GM18870 (cell line): ENCODE measurements around the gene RAB30.
"Not testable (repeated sequence)": the region's sequence is repeated elsewhere in the genome, so short reads cannot be mapped to it uniquely, and the experiment has no call there.

Experiments used
- ATAC-seq: cut with Tn5 transposase; IDR thresholded peaks from one replicate; pipeline ENCODE4 v1.9.1; 2021; ENCODE audit warnings: moderate library complexity; ENCODE audit not compliant: unreplicated experiment

The RAB30 gene

GRCh38 chr11:83011333-83012167 is 60.1 kb downstream of the RAB30 start:
- ATAC-seq, result no peak

GRCh38 chr11:83009999-83010398 is 61.7 kb downstream of the RAB30 start:
- no peak for ATAC-seq

- ATAC-seq, result not testable (repeated sequence)
Observed at GRCh38 chr11:83009136-83009535, 62.6 kb downstream of the RAB30 start.

- no peak for ATAC-seq
Observed at GRCh38 chr11:83008581-83008923, 63.1 kb downstream of the RAB30 start.

GRCh38 chr11:83007909-83008580 is 63.7 kb downstream of the RAB30 start:
- peak; percentile 35 for ATAC-seq

GRCh38 chr11:83007477-83007876 is 64.2 kb downstream of the RAB30 start:
- no peak for ATAC-seq

- peak; percentile 59 for ATAC-seq
Observed at GRCh38 chr11:83006877-83007330, 64.8 kb downstream of the RAB30 start.

- ATAC-seq, result no peak
Observed at GRCh38 chr11:83004746-83005556, 66.7 kb downstream of the RAB30 start.

- no peak for ATAC-seq
Observed at GRCh38 chr11:83002522-83002921, 69.2 kb downstream of the RAB30 start.

- no peak for ATAC-seq
Observed at GRCh38 chr11:83002053-83002452, 69.6 kb downstream of the RAB30 start.

GRCh38 chr11:83000381-83000780 is 71.3 kb downstream of the RAB30 start:
- no peak for ATAC-seq

GRCh38 chr11:82999232-82999631 is 72.5 kb downstream of the RAB30 start:
- no peak for ATAC-seq

GRCh38 chr11:82998697-82999096 is 73.0 kb downstream of the RAB30 start:
- ATAC-seq, result no peak

- peak; percentile 93 for ATAC-seq
Observed at GRCh38 chr11:82996966-82997606, 74.6 kb downstream of the RAB30 start.

- ATAC-seq, result peak; percentile 47
Observed at GRCh38 chr11:82995754-82996398, 75.8 kb downstream of the RAB30 start.

GRCh38 chr11:82995235-82995634 is 76.5 kb downstream of the RAB30 start:
- no peak for ATAC-seq

GRCh38 chr11:82994604-82995230 is 77.0 kb downstream of the RAB30 start:
- ATAC-seq, result no peak

GRCh38 chr11:82992223-82992622 is 79.5 kb downstream of the RAB30 start:
- ATAC-seq, result no peak

GRCh38 chr11:82989628-82990404 is 81.9 kb downstream of the RAB30 start:
- ATAC-seq, result no peak
